Transverse colon (tissue), 4 donors: ENCODE measurements around the gene ST8SIA1.

ENCODE experiments used
- POLR2AphosphoS5 ChIP-seq, 3 donors: sonication (generic); formaldehyde crosslinking; IDR thresholded peaks; one replicate each; pipeline ENCODE4 v1.6.1; 2016; ENCODE audit warnings: antibody characterized with exemption in 3 of 3
- TF ChIP-seq, protein P1 (sequence below), 5 experiments: fragments of 200-600 bp in 3 of 5; fragments of 450-650 bp in 2 of 5; sonication (generic) in 3 of 5; IDR thresholded peaks; 1 replicate in 2 of 5; 2 replicates in 3 of 5; pipeline ENCODE4 v1.5.1; 2016 to 2017; ENCODE audit warnings: antibody characterized with exemption in 5 of 5, inconsistent platforms in 3 of 5, mild to moderate bottlenecking in 2 of 5, moderate library complexity in 1 of 5

DNA sequence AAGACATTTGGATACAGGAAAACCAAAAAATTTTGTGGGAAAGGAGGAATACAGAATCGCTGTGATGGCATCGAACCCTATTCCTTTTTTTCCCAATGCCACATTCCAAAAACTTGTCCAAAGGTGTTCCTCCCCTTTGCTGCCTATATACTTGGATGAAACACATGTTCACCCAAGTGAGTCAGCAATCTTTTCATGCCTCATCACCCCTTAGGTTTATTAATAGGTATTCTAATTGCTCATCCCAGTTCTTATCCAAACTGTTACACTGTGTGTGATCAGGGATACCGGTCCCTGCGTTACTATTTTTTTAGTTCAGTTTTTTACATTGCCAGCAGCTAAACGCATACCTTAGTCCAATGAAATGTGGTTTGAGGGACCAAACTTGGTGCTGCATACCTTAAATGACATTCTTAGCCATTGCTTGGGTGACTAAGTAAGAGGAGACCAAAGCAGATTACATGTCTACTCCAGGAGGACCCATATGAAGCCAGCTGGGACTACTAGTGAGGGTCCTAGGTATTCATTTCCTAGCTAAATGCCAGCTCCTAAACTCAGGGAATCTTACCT is 20.6 kb upstream of the ST8SIA1 start:
- TF ChIP-seq, protein P1, sequence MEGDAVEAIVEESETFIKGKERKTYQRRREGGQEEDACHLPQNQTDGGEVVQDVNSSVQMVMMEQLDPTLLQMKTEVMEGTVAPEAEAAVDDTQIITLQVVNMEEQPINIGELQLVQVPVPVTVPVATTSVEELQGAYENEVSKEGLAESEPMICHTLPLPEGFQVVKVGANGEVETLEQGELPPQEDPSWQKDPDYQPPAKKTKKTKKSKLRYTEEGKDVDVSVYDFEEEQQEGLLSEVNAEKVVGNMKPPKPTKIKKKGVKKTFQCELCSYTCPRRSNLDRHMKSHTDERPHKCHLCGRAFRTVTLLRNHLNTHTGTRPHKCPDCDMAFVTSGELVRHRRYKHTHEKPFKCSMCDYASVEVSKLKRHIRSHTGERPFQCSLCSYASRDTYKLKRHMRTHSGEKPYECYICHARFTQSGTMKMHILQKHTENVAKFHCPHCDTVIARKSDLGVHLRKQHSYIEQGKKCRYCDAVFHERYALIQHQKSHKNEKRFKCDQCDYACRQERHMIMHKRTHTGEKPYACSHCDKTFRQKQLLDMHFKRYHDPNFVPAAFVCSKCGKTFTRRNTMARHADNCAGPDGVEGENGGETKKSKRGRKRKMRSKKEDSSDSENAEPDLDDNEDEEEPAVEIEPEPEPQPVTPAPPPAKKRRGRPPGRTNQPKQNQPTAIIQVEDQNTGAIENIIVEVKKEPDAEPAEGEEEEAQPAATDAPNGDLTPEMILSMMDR (IDR thresholded peaks at IDR 0.05): no peak
- TF ChIP-seq POLR2AphosphoS5 (IDR thresholded peaks at IDR 0.05): no peak
